GM12878 (cell line): ENCODE data around the gene NT5DC3. TPM values are rescaled to one million over a fixed set of nuclear protein-coding genes. Genes with fewer than 3 reads are reported as not detected.

Experiments used
- ATAC-seq: fragments of 200-7000 bp; cut with Tn5 transposase; 3 replicates; pipeline ENCODE4 v1.9.1; 2020; ENCODE audit warnings: mild to moderate bottlenecking, moderate library complexity
- BruUV-seq: library from RNA; stranded (reverse); fragments of 400-500 nt; replicated peaks from 2 replicates; lab custom pipeline; 2021; lab: Mats Ljungman, UMichigan
- CTCF ChIA-PET: fragments of 300-600 bp; sonication (Branson Sonifier 250); formaldehyde crosslinking; extraction: SDS; loops from one replicate; lab custom pipeline; 2021; ENCODE audit warnings: inconsistent platforms; lab: Yijun Ruan, JAX
- POLR2A ChIA-PET: fragments of 350-600 bp; formaldehyde crosslinking; extraction: SDS; loops from one replicate; lab custom pipeline; 2021; ENCODE audit warnings: inconsistent platforms; lab: Charles Lee
- RAD21 ChIA-PET: fragments of 300-600 bp; sonication (Branson Sonifier 250); formaldehyde crosslinking; loops from one replicate; lab custom pipeline; 2023; ENCODE audit warnings: antibody characterized with exemption; ENCODE audit not compliant: unreplicated experiment; lab: Charles Lee
- SMC1A ChIA-PET: fragments of 300-600 bp; sonication (Branson Sonifier 250); formaldehyde crosslinking; loops from one replicate; lab custom pipeline; 2023; ENCODE audit not compliant: unreplicated experiment, uncharacterized antibody; lab: Charles Lee
- DNase-seq: peaks from one replicate; pipeline ENCODE4 v3.0.0-alpha.2; 2011; ENCODE audit warnings: low read depth, low spot score
- FAIRE-seq: peaks from 3 replicates; lab custom pipeline; 2011; peaks lifted over from hg19 to GRCh38; lab: Jason Lieb, UNC
- H2AFZ ChIP-seq: 2 replicates; pipeline ENCODE4 v1.6.0; 2011; ENCODE audit warnings: low read depth, low read length, control low read depth; ENCODE audit not compliant: control insufficient read depth
- H3K27ac ChIP-seq: 2 replicates; pipeline ENCODE4 v1.5.1; 2011; ENCODE audit warnings: control low read depth; ENCODE audit not compliant: control insufficient read depth, insufficient read depth
- H3K27me3 ChIP-seq, 2 experiments: replicated peaks in 1 of 2; 2 replicates each; pipeline versions ENCODE4 v1.6.0 to v1.6.1; 2011; ENCODE audit warnings: low read length in 1 of 2; ENCODE audit not compliant: control insufficient read depth in 2 of 2, insufficient read depth in 2 of 2
- H3K36me3 ChIP-seq, 2 experiments: 2 replicates each; pipeline ENCODE4 v1.5.1; 2011; ENCODE audit warnings: low read length in 1 of 2; ENCODE audit not compliant: control insufficient read depth in 2 of 2, insufficient read depth in 2 of 2
- H3K4me1 ChIP-seq: 2 replicates; pipeline ENCODE4 v1.6.1; 2011; ENCODE audit warnings: mild to moderate bottlenecking, low read length, moderate library complexity, mixed read lengths; ENCODE audit not compliant: control insufficient read depth, insufficient read depth
- H3K4me2 ChIP-seq: 2 replicates; pipeline ENCODE4 v1.6.0; 2011; ENCODE audit warnings: control low read depth; ENCODE audit not compliant: control insufficient read depth, insufficient read depth
- H3K4me3 ChIP-seq: fragments of 200-600 bp; sonication (generic); 2 replicates; pipeline ENCODE4 v1.5.1; 2016
- H3K79me2 ChIP-seq: 2 replicates; pipeline ENCODE4 v1.6.0; 2011; ENCODE audit warnings: low read length; ENCODE audit not compliant: control insufficient read depth, insufficient read depth
- H3K9ac ChIP-seq: 2 replicates; pipeline ENCODE4 v1.8.0; 2011; ENCODE audit warnings: low read length, control low read depth, mixed read lengths; ENCODE audit not compliant: control insufficient read depth, insufficient read depth
- H3K9me3 ChIP-seq: replicated peaks from 3 replicates; pipeline ENCODE4 v1.5.1; 2011; ENCODE audit warnings: mild to moderate bottlenecking, low read length; ENCODE audit not compliant: control insufficient read depth, insufficient read depth
- H4K20me1 ChIP-seq: 2 replicates; pipeline ENCODE4 v1.6.0; 2011; ENCODE audit not compliant: control insufficient read depth, insufficient read depth
- BACH1 ChIP-seq: fragments of 450-650 bp; IDR thresholded peaks from 2 replicates; pipeline ENCODE4 v1.6.1; 2017; ENCODE audit warnings: mild to moderate bottlenecking, borderline replicate concordance
- CBX5 ChIP-seq: sonication (generic); IDR thresholded peaks from 2 replicates; pipeline ENCODE4 v1.6.1; 2016; ENCODE audit warnings: low read depth, moderate library complexity, mild to moderate bottlenecking, inconsistent platforms
- DPF2 ChIP-seq: fragments of 450-650 bp; IDR thresholded peaks from 2 replicates; pipeline ENCODE4 v1.6.1; 2017; ENCODE audit warnings: mild to moderate bottlenecking
- ELK1 ChIP-seq: IDR thresholded peaks from 2 replicates; pipeline ENCODE4 v1.6.1; 2012; ENCODE audit warnings: low read depth, low read length, improper control_type of control experiment
- FOS ChIP-seq: IDR thresholded peaks from 3 replicates; pipeline ENCODE4 v1.6.1; 2011; ENCODE audit warnings: borderline replicate concordance; ENCODE audit not compliant: insufficient read length; ENCODE audit errors: extremely low read depth
- HCFC1 ChIP-seq: fragments of 150-350 bp; IDR thresholded peaks from 2 replicates; pipeline ENCODE4 v1.6.1; 2014; ENCODE audit warnings: low read length
- IRF5 ChIP-seq: fragments of 450-650 bp; IDR thresholded peaks from 2 replicates; pipeline ENCODE4 v1.6.1; 2017; ENCODE audit warnings: borderline replicate concordance
- RCOR1 ChIP-seq: conservative IDR thresholded peaks from 2 replicates; pipeline ENCODE4 v1.6.1; 2012; ENCODE audit warnings: low read depth, low read length, improper control_type of control experiment
- RUNX3 ChIP-seq: IDR thresholded peaks from 2 replicates; pipeline ENCODE4 v1.6.1; 2012; ENCODE audit warnings: low read length, inconsistent platforms
- ZBTB4 ChIP-seq: fragments of 450-650 bp; formaldehyde crosslinking; IDR thresholded peaks from 2 replicates; pipeline ENCODE4 v1.4.0; 2022; ENCODE audit warnings: mild to moderate bottlenecking, moderate library complexity
- WGBS: methylation state at CpG from one replicate; pipeline ENCODE4 v1.1.6; 2016; ENCODE audit warnings: low lambda C conversion rate; ENCODE audit not compliant: insufficient replicate concordance, insufficient coverage; ENCODE audit errors: missing lambda C conversion rate; 5-methylcytosine and 5-hydroxymethylcytosine counted together
- in situ Hi-C: fragments of 300-500 bp; cut with MboI; formaldehyde crosslinking; loops from 9 replicates; pipeline ENCODE4 v1.14.3; 2018; ENCODE audit warnings: mixed read lengths
- intact Hi-C: fragments of 100-400 bp; cut with micrococcal nuclease; formaldehyde crosslinking; loops from one replicate; pipeline ENCODE4 v1.14.2; 2022; ENCODE audit not compliant: unreplicated experiment
- polyA plus RNA-seq, 11 experiments: library from polyadenylated mRNA; depleted of rRNA in 4 of 11; unstranded in 6 of 11; stranded (reverse) in 5 of 11; fragments of >200 nt; fragmentation: Nextera tagmentation in 4 of 11; fragmentation: Illumina TruSeq in 1 of 11; extraction: Ambion mirVana in 4 of 11; extraction: Trizol in 1 of 11; gene quantifications; 1 replicate in 1 of 11; 2 replicates in 10 of 11; pipeline versions ENCODE4 v1.2.1 to v1.2.3, GENCODE V29; 2011 to 2016; ENCODE audit warnings: inconsistent platforms in 2 of 11, missing spikeins in 2 of 11, low read depth in 1 of 11
- total RNA-seq, 4 experiments: library from RNA; depleted of rRNA in 3 of 4; stranded (reverse); fragments of >200 nt in 3 of 4; fragmentation: Illumina TruSeq in 1 of 4; extraction: Trizol in 1 of 4; gene quantifications; 2 replicates each; pipeline versions ENCODE4 v1.2.1 to v1.2.3, GENCODE V29; 2013 to 2021
- TF ChIP-seq, protein P1 (sequence below): fragments of 450-650 bp; IDR thresholded peaks from 2 replicates; pipeline ENCODE4 v1.6.1; 2018; ENCODE audit warnings: mild to moderate bottlenecking, low read depth, moderate library complexity; ENCODE audit not compliant: partially characterized antibody

NT5DC3 gene
- total and polyA plus RNA-seq, 10 of the 15 experiments (the other 5 are each of a cell fraction or from before 2014, with no cell fraction given), result 2.0 to 12.4 (median 5.9) TPM

DNA sequence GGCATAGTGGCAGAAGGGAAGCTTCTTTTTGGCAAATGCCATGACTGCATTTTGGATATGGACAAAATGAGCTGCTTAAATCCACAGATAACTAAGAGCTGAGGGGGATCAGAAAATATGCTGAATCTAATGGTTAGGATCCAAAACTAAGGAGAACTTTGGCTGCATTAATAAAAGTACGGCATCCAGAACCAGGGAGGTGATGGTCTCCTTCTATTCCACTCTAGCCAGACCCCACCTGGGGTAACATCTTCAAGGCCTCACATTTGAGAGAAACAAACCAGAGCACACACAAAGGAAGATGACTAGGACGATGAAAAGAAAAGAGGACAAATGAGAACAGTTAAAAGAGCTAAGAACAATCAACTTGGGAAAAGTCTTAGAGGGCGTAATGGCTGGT is 27.6 kb downstream of the NT5DC3 start:
- Histone ChIP-seq H2AFZ (no peak overlapping the region), H3K27ac (no peak overlapping the region), H4K20me1 (no peaks in the 10 kb centered on the region), H3K27me3 (no peaks in the 10 kb centered on the region), H3K9me3 (no peaks in the 10 kb centered on the region), H3K4me1 (no peaks in the 10 kb centered on the region), H3K4me3 (no peak overlapping the region), H3K9ac (no peak overlapping the region), H3K36me3 (peaks cover 0 to 3% of the 10 kb centered on the region in 2 experiments; a peak in 2 of 4 replicates)
- DNase-seq (no peak), FAIRE-seq (no peak)
- CTCF ChIA-PET, result no interaction called here
- in situ Hi-C loops, result no loop called here
- no TSS peak for BruUV-seq
- intact Hi-C loops, result no loop called here
- POLR2A ChIA-PET, result no interaction called here
- SMC1A ChIA-PET, result interaction anchor here (0.9 kb wide), 1 partner anchor 12 kb away, joined by 3 read pairs; no protein-coding TSS in a partner anchor
- WGBS, result 97% methylated on average over 3 of the region's 3 CpGs
- TF ChIP-seq FOS, result no peak
- TF ChIP-seq RUNX3, result no peak
- TF ChIP-seq BACH1, result no peak
- TF ChIP-seq CBX5, result no peak
- TF ChIP-seq HCFC1, result no peak
- no peak for TF ChIP-seq RCOR1
- TF ChIP-seq, protein P1, sequence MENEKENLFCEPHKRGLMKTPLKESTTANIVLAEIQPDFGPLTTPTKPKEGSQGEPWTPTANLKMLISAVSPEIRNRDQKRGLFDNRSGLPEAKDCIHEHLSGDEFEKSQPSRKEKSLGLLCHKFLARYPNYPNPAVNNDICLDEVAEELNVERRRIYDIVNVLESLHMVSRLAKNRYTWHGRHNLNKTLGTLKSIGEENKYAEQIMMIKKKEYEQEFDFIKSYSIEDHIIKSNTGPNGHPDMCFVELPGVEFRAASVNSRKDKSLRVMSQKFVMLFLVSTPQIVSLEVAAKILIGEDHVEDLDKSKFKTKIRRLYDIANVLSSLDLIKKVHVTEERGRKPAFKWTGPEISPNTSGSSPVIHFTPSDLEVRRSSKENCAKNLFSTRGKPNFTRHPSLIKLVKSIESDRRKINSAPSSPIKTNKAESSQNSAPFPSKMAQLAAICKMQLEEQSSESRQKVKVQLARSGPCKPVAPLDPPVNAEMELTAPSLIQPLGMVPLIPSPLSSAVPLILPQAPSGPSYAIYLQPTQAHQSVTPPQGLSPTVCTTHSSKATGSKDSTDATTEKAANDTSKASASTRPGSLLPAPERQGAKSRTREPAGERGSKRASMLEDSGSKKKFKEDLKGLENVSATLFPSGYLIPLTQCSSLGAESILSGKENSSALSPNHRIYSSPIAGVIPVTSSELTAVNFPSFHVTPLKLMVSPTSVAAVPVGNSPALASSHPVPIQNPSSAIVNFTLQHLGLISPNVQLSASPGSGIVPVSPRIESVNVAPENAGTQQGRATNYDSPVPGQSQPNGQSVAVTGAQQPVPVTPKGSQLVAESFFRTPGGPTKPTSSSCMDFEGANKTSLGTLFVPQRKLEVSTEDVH, result no peak
- TF ChIP-seq DPF2, result no peak
- no peak for TF ChIP-seq IRF5
- TF ChIP-seq ZBTB4 (CRISPR knock-in tag), result no peak
- TF ChIP-seq ELK1, result no peak
- TF ChIP-seq, all 136 proteins: peak for 0
- H3K79me2 ChIP-seq, result no peaks in the 10 kb centered on the region
- ATAC-seq, result no peak
- RAD21 ChIA-PET, result no interaction called here
- no peak overlapping the region for H3K4me2 ChIP-seq
